ENCODE results near the gene POMP. TPM values are rescaled to one million over a fixed set of nuclear protein-coding genes. Genes with fewer than 3 reads are reported as not detected.

POMP gene
- total RNA-seq, 1 experiment from 2014 or later: 92.2 TPM

GRCh38 chr13:28641600-28641926 lies 17.4 kb upstream of the POMP start:
- Mint-ChIP-seq H3K4me1 (peaks cover 11% of the 10 kb centered on the region), H3K27me3 (ENCODE audit: low read depth) (no peaks in the 10 kb centered on the region), H3K27ac (no peak overlapping the region), H3K9me3 (no peaks in the 10 kb centered on the region), H3K4me3 (no peak overlapping the region), H3K36me3 (no peaks in the 10 kb centered on the region)
- ChIA-PET CTCF (interaction anchor here (1.0 to 1.4 kb wide), 2 partner anchors 112 to 155 kb away, joined by 3 read pairs; no protein-coding TSS in a partner anchor), POLR2A (interaction anchor here (0.6 kb wide), 1 partner anchor 318 kb away, joined by 3 read pairs; no protein-coding TSS in a partner anchor)
- DNase-seq (ENCODE audit: low spot score): no peak
- ATAC-seq: no peak
- TF ChIP-seq E2F1 (CRISPR knock-in tag; IDR thresholded peaks at IDR 0.05) (no peak), USF1 (CRISPR knock-in tag; IDR thresholded peaks at IDR 0.05) (no peak), HMGXB4 (CRISPR knock-in tag; IDR thresholded peaks at IDR 0.05) (no peak), ZNF532 (CRISPR knock-in tag; IDR thresholded peaks at IDR 0.05; ENCODE audit: borderline replicate concordance) (no peak), ZNF425 (CRISPR knock-in tag; conservative IDR thresholded peaks at IDR 0.05) (no peak), ZNF671 (CRISPR knock-in tag; IDR thresholded peaks at IDR 0.05) (no peak), ZNF512 (CRISPR knock-in tag; IDR thresholded peaks at IDR 0.05; ENCODE audit: borderline replicate concordance) (no peak), IRF2 (CRISPR knock-in tag; IDR thresholded peaks at IDR 0.05; ENCODE audit: borderline replicate concordance, low read depth) (no peak), PRRX2 (CRISPR knock-in tag; IDR thresholded peaks at IDR 0.05) (no peak), ARID4B (CRISPR knock-in tag; IDR thresholded peaks at IDR 0.05; ENCODE audit: borderline replicate concordance) (no peak), FOXP4 (CRISPR knock-in tag; IDR thresholded peaks at IDR 0.05) (no peak), JAZF1 (CRISPR knock-in tag; IDR thresholded peaks at IDR 0.05) (no peak), MYBL2 (CRISPR knock-in tag; IDR thresholded peaks at IDR 0.05) (no peak), CDX4 (CRISPR knock-in tag; IDR thresholded peaks at IDR 0.05; ENCODE audit: borderline replicate concordance) (no peak), USF2 (CRISPR knock-in tag; IDR thresholded peaks at IDR 0.05) (no peak), RELA (CRISPR knock-in tag; IDR thresholded peaks at IDR 0.05; ENCODE audit: borderline replicate concordance) (no peak), SOX15 (CRISPR knock-in tag; IDR thresholded peaks at IDR 0.05) (no peak)
